Stimulated activated CD4-positive, alpha-beta T cell treated with anti-CD3 and anti-CD28 coated beads, TNF-alpha, amount 100 ng/mL, for 1 hour (primary cell): ENCODE results near the gene SMIM20.
A peak's percentile ranks its signal among the peaks of the same experiment; 100 is the strongest.
"Not testable (repeated sequence)": the region's sequence is repeated elsewhere in the genome, so short reads cannot be mapped to it uniquely, and the experiment has no call there.

Source experiments
- DNase-seq, 3 donors: peaks; one replicate each; pipeline ENCODE4 v3.0.0-alpha.2; 2020; ENCODE audit warnings: low read depth in 3 of 3, low spot score in 1 of 3

The SMIM20 gene

DNA sequence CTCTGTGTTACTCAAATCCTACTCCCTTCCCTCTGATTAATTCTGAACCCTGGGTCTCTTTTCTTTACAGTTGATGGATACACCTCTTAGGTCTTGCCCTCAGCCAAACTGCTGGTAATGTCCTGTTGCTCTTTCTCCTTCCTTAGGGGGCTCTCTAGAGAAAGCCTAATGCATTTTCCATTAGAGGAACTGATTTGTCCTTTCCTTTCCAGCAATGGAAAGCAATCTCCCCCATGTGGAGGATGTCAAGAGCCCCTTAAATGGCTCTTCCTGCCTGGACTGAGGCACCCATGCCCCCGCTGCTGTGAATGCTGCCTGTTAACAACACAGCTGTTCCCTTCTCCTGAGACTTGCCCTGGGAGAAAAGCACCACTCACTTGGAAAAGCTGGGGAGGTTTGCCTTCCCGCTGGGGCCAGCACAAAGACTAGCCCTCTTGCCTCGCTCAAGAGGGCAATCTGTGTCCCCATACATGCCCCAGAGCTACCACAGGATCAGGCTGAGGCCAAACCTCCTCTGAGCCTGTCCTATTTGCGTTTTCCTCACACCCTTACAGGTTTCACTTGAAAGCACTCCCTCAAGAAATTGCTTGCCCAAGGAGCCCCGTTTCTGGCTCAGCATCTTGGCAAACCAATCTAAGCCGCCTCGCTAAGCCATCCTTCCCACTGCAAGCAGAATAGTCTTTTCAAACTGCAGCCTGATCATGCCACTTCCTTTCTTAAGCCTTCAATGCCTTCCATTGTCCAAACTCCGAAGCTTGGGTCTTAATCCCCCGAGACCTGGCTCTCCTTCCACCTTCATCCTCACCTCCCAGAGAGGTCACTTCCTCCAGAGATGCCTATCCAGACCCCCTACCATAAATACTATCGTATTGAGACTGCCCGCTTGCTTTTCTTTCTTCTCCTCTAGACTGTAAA is 23.2 kb upstream of the SMIM20 start:
- no peak for DNase-seq

DNA sequence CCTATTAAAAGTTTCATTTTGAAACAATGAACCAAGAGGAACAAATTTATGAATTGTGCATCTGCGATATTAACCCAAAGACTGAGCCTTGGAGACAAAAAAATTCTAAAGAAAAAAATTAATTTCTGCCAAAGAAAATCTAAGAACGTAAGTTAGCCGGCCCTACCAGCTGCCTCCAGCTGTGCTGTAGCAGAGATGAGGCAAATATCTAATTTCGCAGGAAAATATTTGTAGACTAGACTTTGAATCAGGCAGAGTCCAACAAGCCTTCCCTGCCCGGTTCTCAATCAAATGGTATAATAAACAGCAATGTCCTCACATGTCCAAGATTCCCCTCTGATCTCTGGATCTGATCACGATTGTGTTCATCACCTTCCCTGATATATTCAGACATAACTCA is 21.2 kb upstream of the SMIM20 start:
- no peak for DNase-seq

- DNase-seq: no peak
Observed at GRCh38 chr4:25896776-25897539, 17.1 kb upstream of the SMIM20 start.

DNA sequence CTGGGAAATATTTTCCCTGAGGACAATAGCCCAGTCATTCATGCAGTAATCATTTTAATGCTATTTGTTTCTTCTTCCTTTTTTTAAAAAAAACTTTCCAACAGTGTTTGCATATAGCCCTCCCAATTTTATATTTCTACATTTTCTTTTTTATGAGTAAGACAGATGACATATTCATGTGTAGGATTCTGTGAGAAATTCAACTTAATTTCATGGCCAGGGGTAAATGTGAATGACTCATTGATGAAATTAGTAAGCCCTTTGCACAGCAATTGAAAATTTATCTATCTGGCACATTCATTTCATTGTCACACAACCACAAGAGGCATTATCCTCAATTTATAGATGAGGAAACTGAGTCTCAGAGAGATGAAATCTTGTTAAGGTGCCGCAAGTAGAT is 13.7 kb upstream of the SMIM20 start:
- no peak for DNase-seq

DNA sequence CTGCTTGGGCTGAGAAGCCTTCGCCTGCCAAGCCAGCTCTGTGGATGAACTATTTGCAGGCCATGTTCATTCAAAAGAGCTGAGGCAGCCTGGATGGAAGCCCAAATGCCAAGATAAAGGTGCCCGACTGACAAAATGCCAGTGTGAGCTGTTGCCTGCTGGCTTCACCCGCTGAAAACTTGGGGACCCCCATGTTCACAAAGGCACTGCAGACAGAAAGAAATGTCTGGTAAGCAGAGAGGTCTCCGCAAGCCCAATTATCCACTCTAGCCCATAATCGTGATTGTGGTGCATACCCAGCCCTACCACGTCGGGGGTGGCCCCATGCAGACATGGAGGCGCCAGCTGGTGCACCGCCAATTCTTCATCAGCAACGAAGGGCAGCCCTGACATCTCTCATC is 13.0 kb upstream of the SMIM20 start:
- DNase-seq: no peak

GRCh38 chr4:25903900-25904747 is 9.9 kb upstream of the SMIM20 start:
- DNase-seq: no peak

DNA sequence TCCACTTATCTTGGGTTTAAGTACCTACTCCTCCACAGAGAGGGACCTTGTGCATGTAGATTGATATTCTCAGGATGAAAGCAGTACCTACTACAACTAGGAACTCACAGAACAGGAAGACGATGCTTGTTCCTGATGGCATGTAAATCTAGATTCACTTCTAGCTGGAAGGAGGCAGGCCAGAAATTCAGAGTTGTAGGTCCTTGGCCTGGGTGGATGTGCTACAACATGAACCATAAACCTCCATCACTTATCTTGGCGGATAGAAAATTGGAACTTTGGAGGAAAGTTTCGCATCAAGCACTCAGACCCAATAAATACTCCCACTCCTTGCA is 9.3 kb upstream of the SMIM20 start:
- no peak for DNase-seq

DNA sequence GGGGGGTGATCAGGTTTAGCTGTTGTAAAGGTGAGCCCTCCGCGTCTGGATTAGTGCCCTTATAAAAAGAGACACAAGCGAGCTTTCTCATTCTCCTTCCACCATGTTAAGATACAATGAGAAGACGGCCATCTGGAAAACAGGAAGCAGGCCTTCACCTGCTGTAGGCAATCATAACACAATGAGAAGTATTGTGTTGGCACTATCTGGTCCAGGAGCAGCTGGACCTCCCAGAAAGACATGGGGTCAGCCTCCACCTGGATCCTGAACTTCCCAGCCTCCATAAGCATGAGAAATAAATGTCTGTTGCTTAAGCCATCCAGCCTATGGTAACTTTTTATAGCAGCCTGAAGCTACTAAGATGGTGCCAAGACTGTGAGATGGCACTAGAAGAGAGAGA is 8.6 kb upstream of the SMIM20 start:
- DNase-seq: no peak

- not testable (repeated sequence) for DNase-seq
Observed at GRCh38 chr4:25906113-25906512, 7.9 kb upstream of the SMIM20 start.

DNA sequence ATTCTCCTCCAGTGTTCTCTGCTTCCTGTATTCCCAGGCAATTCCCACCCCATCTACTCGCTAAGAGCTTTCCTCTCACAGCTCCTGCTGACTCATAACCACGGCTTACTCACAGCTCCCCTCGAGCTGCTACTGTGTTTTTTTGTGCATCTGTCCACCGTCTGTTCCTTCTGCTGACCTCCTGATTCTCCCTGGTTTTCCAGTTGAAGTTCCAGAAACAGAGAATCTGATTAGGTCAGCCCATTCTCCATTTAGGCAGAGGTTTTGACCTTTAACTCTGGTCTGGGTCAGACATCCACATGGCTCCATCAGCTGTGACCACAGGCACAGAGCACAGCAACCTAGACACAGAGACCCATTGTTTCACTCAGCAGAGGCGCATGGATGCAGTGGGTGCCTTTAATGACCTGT is 5.5 kb upstream of the SMIM20 start:
- DNase-seq: no peak

- no peak for DNase-seq
Observed at GRCh38 chr4:25911356-25911755, 2.7 kb upstream of the SMIM20 start.

DNA sequence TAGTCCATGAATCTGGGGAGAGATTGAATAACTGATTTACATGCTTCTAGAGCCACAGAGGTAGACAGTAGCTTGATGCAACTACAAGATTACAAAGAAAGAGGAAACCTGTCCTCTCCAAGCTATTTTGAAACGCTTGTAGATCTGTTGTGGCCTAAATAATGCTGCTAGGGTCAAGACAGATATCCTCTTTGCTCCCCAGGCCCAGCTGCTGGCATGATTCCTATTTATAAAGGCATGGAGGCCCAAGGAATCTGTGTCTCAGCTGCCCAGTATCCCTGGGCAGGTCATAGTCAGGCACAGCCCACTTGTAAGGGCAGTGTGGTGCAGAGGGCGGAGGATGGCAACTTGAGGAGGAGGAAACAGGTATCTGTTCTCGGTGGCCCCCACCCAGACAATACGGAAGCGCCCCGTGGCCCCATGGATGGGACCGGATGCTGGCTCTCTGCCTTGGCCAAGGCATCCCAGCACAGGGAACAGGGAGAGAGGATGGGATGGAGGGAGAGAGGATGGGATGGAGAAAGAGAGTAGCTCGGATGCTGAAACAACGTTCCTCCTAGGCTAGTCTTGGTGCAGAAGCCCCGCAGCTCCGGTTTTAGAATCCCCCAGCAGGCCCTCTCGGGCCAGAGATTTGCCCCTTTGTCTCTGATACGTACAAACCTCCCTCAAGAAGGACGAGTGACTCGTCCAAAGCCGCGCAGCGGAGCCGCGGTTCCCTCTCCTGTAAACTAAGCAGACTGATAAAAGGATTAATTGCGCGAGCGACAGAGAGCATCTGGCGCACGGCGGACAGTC is 767 bp upstream of the SMIM20 start:
- DNase-seq: peak in 1 of 3 donors; percentile 2

GRCh38 chr4:25914670-25915352 is 791 bp downstream of the SMIM20 start:
- DNase-seq: no peak

GRCh38 chr4:25915353-25915705 is 1.3 kb downstream of the SMIM20 start:
- DNase-seq: no peak

- no peak for DNase-seq
Observed at GRCh38 chr4:25916870-25917269, 2.9 kb downstream of the SMIM20 start.

DNA sequence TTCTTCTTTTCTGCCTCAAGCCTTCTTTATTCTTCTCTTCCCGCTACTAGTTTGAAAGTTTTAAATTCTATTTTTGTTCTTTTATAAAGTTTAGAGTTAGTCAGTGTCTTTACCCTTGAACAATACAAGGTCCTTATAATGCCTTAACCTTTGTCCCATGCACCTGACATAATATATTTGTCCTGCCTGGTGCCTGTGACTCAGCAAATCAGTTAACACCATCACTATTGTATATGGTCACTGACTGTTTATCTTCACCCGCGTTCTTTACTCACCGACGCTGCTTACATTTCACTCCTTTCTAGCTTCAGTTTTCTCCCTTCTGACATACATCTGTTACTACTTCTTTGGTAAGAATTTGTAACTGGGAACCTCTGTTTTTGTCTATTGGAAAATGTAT is 5.7 kb downstream of the SMIM20 start:
- no peak for DNase-seq

- DNase-seq: no peak
Observed at GRCh38 chr4:25921922-25922321, 7.9 kb downstream of the SMIM20 start.

DNA sequence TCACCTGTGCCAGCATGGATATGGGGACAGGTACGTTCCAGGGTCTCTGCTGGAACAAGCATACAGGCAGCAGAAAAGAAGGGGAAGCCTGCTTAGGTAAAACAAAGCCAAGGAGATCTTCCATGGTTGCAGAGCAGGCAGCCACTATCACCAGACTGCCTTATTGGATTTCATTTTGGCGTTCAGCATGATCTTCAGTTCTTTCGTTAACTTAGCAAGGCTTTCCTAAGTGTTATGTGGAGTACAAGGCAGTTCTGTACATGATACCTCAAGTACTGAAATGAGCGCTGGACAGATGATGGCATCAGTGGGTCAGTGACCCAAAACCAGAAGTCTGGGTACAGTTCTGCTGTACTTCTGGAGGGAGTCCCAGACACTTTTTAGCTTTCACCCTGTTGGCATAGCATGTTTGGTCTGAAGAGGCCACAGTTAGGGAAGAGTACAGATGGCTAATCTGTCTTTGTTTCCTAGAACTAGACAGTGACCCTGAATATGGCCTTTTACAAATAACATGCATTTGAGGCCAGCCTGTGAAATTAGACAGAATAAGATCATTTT is 8.9 kb downstream of the SMIM20 start:
- no peak for DNase-seq

DNA sequence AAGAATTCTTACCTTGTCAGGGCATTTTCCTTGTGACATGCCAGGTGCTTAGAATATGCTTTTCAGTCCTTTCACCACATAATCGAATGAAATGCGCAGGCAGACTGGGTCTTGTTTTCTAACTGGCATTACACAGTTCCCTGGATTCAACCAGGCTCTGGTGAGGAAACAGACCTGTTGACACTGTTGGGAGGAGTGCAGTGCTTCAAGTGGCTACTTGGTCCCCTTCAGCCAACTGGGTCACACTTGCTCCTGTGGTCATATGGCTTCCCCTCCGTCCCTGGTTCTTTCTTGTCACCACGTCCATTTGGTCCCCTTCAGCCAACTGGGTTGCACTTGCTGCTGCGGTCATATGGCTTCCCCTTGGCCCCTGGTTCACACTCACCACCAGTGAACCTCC is 9.7 kb downstream of the SMIM20 start:
- DNase-seq: no peak
